Measurements from ENCODE around the gene ELAVL2. TPM values are rescaled to one million over a fixed set of nuclear protein-coding genes. Genes with fewer than 3 reads are reported as not detected.

ELAVL2 gene
- total and polyA plus RNA-seq, 3 donors from 2014 or later, result 52.7 to 77.0 (median 75.7) TPM

DNA sequence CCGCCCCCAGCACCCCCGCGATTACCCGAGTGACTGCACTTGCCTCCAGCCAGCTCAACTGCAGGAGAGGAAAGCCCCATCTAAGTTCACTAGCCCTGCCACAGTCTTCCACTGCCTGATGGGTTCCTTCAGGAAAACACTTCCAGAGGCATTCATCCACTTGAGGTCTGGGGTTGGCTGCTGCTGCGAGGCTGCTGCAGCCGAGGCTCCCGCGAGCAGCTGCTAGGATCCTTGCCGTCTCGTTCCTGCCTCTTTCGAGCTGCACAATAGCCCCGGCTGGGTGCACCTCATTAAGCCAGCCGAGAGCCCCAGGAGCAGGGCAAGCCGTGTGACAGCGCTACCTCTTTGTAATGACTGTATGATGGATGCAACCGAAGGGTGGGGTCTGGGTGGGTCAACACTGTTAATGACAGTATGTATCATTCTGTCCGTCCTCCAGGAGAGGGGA, 24.2 kb upstream of the ELAVL2 start:
- DNase-seq, result no peak
- H3K4me3 ChIP-seq, result peak overlapping the region; percentile 39 to 58
- H3K27ac ChIP-seq, result no peak overlapping the region
- 0 to 1% methylated on average over 6 to 17 of the region's 17 CpGs for WGBS, 2 donors
- H3K9me3 ChIP-seq, result no peaks in the 10 kb centered on the region
- intact Hi-C loops (cut with DNase I; ENCODE audit: low total_unique reads), result no loop called here
- H3K36me3 ChIP-seq (ENCODE audit: low read depth, missing control alignments), result no peaks in the 10 kb centered on the region
- TF ChIP-seq, protein P1, sequence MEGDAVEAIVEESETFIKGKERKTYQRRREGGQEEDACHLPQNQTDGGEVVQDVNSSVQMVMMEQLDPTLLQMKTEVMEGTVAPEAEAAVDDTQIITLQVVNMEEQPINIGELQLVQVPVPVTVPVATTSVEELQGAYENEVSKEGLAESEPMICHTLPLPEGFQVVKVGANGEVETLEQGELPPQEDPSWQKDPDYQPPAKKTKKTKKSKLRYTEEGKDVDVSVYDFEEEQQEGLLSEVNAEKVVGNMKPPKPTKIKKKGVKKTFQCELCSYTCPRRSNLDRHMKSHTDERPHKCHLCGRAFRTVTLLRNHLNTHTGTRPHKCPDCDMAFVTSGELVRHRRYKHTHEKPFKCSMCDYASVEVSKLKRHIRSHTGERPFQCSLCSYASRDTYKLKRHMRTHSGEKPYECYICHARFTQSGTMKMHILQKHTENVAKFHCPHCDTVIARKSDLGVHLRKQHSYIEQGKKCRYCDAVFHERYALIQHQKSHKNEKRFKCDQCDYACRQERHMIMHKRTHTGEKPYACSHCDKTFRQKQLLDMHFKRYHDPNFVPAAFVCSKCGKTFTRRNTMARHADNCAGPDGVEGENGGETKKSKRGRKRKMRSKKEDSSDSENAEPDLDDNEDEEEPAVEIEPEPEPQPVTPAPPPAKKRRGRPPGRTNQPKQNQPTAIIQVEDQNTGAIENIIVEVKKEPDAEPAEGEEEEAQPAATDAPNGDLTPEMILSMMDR (IDR thresholded peaks at IDR 0.05), result no peak
- TF ChIP-seq POLR2A (IDR thresholded peaks at IDR 0.05), result no peak
- H3K27me3 ChIP-seq, result no peaks in the 10 kb centered on the region
- peaks cover 4% of the 10 kb centered on the region for H3K4me1 ChIP-seq

DNA sequence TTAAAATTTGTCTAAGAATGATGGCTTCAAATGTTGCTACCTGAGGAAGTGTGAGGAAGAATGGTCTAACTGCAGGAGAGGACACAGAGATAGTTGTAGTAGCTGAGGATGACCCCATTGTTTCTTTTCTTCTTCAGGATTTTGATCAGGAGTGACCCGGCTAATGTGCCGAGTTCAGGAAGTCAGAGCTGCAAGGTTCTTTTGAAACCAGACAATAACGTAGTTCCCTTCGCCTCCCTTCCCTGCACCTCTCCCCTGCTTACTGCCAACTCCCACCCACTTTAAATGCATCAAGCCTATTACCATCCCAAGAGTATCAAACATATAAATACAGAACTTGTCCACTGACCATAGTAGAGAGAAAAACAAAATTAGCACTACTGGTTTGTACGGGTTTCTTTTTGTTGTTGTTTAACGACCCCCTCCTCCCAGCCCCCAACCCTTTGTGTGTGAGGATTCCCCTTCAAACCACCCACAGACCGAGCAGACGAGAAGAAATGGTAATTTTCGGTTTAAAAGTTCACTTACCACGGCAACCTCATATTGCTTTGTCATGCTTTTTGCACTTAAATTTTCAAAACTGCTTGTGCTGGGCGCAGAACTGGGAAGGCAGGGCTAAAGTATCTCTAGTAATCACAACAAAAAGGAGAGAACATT, 23.5 kb upstream of the ELAVL2 start:
- no peak for DNase-seq
- no peaks in the 10 kb centered on the region for H3K9me3 ChIP-seq
- H3K27ac ChIP-seq, result no peak overlapping the region
- no peaks in the 10 kb centered on the region for H3K36me3 ChIP-seq (ENCODE audit: low read depth, missing control alignments)
- no peaks in the 10 kb centered on the region for H3K27me3 ChIP-seq
- WGBS, 2 donors, result 1 to 6% methylated on average over 11 of the region's 11 CpGs
- intact Hi-C loops (cut with DNase I; ENCODE audit: low total_unique reads), result no loop called here
- peak overlapping the region; percentile 39 to 58 for H3K4me3 ChIP-seq
- TF ChIP-seq POLR2A (IDR thresholded peaks at IDR 0.05), result no peak
- TF ChIP-seq, protein P1 (IDR thresholded peaks at IDR 0.05), result no peak
- H3K4me1 ChIP-seq, result peaks cover 4% of the 10 kb centered on the region

DNA sequence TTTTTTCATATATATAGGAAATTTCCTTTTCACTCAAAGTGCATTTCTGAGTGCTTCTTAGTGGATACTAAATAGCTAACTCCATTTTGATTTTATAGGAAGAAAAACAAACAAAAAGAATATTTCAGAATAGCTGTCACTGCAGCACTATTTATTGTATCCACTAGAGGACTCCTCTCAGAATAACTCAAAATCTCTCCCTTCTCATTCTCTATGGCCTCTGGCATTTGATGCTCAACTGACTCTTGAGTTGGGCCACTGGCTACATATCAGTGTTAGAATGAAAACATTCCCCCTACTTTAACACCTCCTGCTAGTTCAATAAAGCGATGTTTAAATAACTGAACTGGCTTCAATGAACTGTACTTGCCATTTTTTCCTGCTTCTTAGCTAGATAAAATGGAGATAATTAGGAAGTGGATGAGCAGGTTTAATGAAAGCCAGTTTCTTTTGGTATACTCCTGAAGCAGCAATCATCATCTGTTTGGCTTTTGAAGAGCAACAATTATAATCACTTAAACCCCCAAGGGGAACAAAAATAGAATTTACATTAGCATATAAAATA, 16.6 kb upstream of the ELAVL2 start:
- H3K27me3 ChIP-seq, result no peaks in the 10 kb centered on the region
- no peak for TF ChIP-seq POLR2A (IDR thresholded peaks at IDR 0.05)
- TF ChIP-seq, protein P1 (IDR thresholded peaks at IDR 0.05), result peak in 1 of 3 experiments; percentile 26
- 71 to 91% methylated on average over 1 of the region's 1 CpG for WGBS, 2 donors
- H3K36me3 ChIP-seq (ENCODE audit: low read depth, missing control alignments), result no peaks in the 10 kb centered on the region
- H3K4me1 ChIP-seq, result no peaks in the 10 kb centered on the region
- no peaks in the 10 kb centered on the region for H3K9me3 ChIP-seq
- no peak overlapping the region for H3K27ac ChIP-seq
- no peak overlapping the region for H3K4me3 ChIP-seq
- no peak for DNase-seq
- intact Hi-C loops (cut with DNase I; ENCODE audit: low total_unique reads), result no loop called here

DNA sequence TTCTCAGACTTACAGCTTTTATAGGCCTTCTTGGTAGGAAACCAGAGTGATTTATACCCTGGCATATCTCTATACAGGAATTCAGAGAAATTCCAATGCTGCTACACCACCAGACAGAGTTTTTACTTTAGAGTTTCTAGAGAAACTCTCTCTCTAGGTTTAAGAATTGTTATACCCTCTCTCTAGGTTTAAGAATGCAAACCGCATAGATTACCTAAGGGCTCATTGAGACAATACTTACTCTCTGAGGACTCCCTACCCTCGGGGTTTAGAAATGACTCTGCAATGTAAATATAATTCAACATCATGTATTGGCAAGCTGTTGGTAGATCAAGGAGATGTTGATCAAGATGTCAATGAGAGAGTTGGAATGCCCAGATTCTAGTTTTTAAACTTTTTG, 15.3 kb upstream of the ELAVL2 start:
- no peaks in the 10 kb centered on the region for H3K27me3 ChIP-seq
- intact Hi-C loops (cut with DNase I; ENCODE audit: low total_unique reads), result no loop called here
- no peak overlapping the region for H3K27ac ChIP-seq
- no peak for TF ChIP-seq POLR2A (IDR thresholded peaks at IDR 0.05)
- TF ChIP-seq, protein P1 (IDR thresholded peaks at IDR 0.05), result no peak
- 75 to 82% methylated on average over 2 of the region's 2 CpGs for WGBS, 2 donors
- no peak for DNase-seq
- no peak overlapping the region for H3K4me3 ChIP-seq
- no peaks in the 10 kb centered on the region for H3K4me1 ChIP-seq
- H3K9me3 ChIP-seq, result no peaks in the 10 kb centered on the region
- no peaks in the 10 kb centered on the region for H3K36me3 ChIP-seq (ENCODE audit: low read depth, missing control alignments)

DNA sequence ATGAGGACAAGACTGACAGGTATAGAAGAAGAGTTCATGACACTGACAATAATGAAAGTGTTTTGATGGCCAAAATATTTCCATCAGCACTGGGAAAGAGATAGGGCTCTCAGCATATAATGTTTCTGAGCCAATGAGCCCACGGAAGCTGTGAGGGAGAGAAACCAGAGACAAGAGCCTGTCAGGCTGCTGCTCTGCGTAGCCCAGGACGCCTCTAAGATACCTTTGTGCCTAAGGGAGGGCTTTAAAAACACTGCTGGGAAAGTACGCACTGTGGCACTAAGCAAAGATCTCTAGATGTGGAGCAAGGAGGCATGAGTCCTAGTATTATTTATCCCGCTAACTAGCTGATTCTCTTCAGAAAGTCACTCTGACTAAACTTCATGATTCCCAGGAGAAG, 11.0 kb upstream of the ELAVL2 start:
- 71 to 74% methylated on average over 5 of the region's 5 CpGs for WGBS, 2 donors
- intact Hi-C loops (cut with DNase I; ENCODE audit: low total_unique reads), result no loop called here

More for the DNA sequence above, 11.0 kb upstream of the ELAVL2 start:
- H3K4me3 ChIP-seq, result no peak overlapping the region
- no peak overlapping the region for H3K27ac ChIP-seq
- no peaks in the 10 kb centered on the region for H3K27me3 ChIP-seq
- no peaks in the 10 kb centered on the region for H3K36me3 ChIP-seq (ENCODE audit: low read depth, missing control alignments)
- H3K9me3 ChIP-seq, result no peaks in the 10 kb centered on the region
- H3K4me1 ChIP-seq, result no peaks in the 10 kb centered on the region
- TF ChIP-seq POLR2A (IDR thresholded peaks at IDR 0.05), result no peak
- TF ChIP-seq, protein P1 (IDR thresholded peaks at IDR 0.05), result no peak
- no peak for DNase-seq
